ENCODE data around the gene LTN1.

The LTN1 gene

DNA sequence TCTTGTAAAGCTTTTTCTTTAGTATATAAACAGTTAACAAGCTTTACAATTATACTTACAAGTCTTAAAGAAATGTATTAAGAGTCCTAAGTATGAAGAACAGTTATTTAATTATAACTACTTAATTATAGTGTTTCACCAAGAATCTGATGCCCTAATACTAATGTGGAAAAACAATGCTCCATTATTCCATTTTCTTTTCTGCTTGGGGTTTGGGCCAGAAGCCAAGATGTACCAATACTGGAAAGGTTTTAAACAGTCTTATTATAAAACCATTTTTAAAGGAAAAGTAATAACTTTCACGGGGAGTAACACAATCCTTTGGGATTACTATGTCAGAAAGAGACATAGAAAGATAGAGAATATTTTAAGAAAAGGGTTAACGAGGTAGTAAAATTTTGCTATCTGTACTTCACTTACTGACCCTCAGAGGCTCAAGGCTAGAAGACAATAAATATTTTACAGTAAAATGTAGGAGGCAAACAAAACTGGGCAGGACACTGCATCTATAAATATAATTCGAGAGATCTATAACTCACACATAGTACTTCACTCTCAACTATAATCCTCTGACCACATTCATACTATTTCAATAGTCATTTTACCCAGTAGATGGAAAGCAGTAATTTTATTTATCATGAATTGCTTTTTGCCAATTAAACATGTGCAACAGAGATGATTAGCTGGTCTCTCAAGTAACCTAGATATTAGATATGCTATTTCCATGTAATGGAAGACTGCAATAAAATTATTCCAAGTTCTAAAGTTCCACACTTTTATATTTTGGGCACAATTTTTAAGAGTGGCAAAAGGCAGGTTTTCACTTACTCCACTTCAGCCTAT is 63.9 kb downstream of the LTN1 start:
- DNase-seq: no peak

- no peak for DNase-seq
Measured at GRCh38 chr21:28927130-28927529, 65.5 kb downstream of the LTN1 start.

GRCh38 chr21:28923439-28923975 is 69.2 kb downstream of the LTN1 start:
- DNase-seq: no peak

- no peak for DNase-seq
Measured at GRCh38 chr21:28922368-28922767, 70.3 kb downstream of the LTN1 start.

DNA sequence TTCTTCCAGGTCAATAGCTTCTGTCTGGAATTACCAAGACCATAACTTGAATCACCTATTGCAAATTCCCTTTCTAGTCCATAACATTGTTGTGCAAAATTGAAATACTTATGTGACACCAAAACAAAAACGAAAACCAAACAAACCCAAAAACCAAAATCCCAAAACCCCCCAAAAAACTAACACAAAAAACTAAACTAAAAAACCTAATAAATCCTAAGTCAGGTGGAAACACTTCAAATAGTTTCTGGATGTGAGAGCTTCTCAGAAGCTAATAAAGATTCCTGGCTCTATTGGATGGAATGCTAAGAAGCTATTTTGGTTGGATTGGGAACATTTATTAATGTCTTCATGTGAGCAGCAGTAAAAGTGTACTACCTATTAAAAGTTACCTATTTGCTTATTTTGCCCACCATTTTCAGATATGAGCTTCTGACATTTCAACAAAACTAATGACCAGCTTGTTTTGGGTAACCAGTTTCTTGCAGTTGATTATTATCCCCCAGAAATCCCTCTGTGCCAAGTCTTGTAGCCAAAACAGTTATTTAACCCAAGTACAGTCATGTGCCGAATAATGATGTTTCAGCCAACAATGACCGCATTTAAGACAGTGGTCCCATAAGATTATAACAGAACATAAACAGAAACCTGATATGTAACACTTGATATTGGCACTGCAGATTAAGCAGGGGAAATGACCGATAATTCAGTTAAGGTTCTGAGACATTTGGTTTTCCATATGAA is 76.4 kb downstream of the LTN1 start:
- no peak for DNase-seq

DNA sequence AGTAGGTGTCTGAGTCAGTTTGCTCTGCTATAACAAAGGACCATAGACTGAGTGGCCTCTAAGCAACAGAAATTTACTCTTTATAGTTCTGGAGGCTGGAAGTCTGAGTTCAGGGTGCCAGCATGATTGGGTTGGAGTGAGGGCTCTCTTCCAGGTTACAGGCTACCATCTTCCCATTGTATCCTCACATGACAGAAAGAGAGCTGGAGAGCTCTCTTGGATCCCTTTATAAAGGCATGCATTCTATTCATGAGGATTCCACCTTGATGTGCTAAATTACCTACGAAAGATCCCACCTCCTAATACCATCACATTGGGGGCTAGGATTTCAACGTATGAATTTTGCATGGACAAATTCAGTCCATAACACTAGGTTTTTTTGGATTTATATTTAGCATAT is 79.6 kb downstream of the LTN1 start:
- DNase-seq: no peak

- no peak for DNase-seq
Measured at GRCh38 chr21:28910280-28910887, 82.3 kb downstream of the LTN1 start.

GRCh38 chr21:28908351-28908750 is 84.3 kb downstream of the LTN1 start:
- DNase-seq: no peak

- no peak for DNase-seq
Measured at GRCh38 chr21:28906841-28907240, 85.8 kb downstream of the LTN1 start.

DNA sequence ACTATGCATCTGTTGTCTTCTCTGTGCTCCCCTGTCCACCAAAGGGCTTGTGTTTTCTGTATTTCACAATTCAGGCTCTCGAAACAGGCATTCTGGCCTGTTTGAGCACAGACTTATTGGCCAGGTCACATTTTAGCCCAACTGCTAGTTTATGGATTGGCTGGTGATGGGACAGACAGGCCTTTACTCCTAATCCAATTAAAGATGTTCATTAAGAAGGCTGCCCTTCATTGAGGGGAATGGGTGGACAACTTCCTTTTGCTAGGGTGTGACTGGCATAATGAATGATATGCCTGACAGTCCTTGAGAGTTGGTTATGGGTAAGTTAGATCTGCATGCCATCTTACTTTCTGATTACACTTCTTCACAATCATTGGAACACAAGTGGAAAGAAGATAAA is 86.4 kb downstream of the LTN1 start:
- peak; percentile 2 for DNase-seq

- DNase-seq: no peak
Measured at GRCh38 chr21:28904961-28905435, 87.7 kb downstream of the LTN1 start.

GRCh38 chr21:28903448-28903847 is 89.2 kb downstream of the LTN1 start:
- no peak for DNase-seq

- DNase-seq: no peak
Measured at GRCh38 chr21:28900481-28900880, 92.2 kb downstream of the LTN1 start.

DNA sequence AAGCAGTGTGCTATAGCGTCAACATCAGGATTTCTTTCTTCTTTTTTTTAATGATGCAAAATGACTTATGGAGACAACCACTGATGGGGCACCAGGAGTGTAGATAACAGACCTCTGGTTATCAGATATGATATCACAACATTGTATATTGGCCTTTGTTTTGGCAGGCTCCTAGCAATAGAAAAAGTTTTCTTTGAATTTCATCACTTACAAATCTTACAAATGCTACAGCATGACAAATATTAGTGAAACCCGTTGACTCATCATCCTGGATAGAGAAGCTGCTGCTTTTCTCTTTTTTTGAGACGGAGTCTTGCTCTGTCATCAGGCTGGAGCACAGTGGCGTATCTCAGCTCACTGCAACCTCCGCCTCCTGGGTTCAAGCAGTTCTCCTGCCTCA is 92.9 kb downstream of the LTN1 start:
- DNase-seq: peak; percentile 19

DNA sequence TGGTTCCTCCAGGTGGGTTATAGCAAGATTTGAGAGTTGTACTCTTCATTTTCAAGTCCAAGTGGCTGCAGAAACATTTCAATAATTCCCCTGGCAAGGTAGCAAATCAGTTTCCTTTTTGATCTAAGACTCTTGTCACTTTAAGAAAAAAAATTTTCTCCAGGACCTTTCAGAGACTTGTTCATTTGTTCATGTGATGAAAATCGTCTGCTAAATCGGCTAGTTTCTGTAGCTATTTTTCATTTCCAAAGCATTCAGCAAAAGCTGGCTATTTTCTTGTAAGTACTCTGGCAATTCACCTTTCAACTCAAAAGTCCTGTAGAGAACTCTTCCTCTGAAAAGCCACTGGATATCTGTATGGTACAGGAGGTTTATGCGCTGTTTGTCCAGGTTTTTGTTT is 93.5 kb downstream of the LTN1 start:
- no peak for DNase-seq

DNA sequence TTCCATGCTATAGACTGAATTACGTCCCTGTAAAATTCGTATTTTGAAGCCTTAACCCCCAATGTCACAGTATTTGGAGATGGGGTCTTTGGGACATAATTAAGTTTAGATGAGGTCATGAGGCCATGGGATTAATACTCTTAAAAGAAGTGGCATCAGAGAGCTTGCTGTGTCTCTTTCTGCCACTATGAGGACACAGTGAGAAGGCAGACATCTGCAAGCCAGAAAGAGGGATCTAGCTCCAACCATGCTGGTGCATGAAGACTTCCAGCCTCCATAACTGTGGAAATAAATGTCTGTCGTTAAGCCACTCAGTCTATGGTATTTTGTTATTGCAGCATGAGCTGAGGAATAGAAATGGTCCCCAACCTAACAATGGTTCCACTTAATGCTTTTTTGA is 99.0 kb downstream of the LTN1 start:
- no peak for DNase-seq

DNA sequence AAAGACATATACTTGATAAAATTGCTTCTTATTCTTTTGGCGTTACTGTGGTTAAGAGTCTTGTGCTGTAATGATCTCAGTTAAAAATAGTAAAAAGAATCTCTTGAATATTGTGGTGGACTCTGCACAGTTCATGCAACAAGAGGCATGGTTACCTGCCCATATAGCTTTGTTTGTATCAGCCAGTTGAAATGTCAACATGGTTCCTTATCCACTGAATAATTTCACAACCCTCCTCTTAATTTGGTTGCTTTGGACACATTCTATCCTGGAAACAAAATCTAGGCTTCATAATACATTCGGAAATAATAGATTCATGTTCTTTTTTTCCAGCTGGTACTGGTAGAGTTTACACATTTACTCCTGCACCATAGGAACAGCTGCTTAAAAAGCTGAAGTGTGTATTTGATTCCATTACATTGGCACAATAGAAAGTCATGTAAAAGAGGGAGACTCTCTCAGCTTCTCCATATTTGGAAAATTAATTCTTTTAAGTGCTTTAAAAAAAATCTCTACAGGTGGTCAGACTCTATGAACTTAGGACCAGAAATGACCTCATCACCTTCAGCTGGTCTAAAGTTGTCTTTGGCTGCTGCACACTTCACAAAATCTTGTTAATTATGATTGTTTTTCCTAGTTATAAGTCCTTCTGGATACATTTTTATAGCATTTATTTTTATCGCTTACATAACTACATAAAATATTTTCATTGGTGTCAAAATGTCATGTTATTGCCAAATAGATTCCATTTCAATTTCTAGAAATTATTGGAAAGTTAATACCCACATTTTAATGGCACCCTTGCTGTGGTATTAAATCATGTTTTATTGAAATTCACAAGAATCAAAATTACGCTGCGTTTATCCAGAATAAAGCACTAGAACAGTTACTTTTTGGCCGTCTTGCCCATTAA is 100.2 kb downstream of the LTN1 start:
- DNase-seq: no peak

- DNase-seq: no peak
Measured at GRCh38 chr21:28885853-28886177, 106.9 kb downstream of the LTN1 start.

DNA sequence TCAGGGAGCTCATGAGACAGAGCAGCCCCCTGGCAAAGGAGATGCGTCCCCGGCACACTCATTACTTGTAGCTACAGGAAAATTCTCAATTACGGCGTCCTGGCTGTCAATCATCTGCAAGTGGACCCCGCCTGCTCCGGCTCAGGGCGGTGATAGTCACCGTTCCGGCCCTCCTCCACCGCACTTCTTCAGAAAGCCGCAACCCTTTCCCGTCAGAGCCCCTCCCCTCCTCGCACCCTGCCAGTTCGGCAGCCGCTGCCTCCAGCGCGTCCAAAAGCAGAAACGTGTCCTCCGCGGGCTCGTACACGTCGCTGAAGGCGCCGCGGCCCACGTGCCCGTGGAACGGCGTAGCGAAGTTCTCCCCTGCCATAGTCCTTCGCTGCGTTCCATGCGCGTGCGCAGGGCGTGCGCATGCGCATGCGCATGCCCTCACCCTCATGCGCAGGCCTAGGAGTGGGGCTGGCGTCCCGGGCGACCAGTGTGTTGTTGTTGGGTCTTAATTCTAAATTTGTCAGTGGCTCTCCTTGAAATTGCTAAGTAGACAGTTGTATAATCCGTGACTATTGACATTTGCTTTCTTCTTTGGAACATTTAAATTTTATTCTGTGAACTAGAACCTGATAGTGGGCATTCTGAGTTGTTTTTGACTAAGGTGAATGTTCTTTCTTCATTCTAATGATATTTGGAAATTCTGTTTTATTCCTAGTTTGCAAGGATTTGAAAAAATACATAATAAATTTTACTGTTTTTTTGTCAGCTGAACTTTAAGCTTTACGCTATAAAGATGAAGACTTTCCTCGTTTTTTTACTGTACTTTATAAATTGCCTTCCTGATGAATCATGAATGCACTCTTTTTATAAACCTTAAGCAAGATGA is 107.5 kb downstream of the LTN1 start:
- peak; percentile 98 for DNase-seq

DNA sequence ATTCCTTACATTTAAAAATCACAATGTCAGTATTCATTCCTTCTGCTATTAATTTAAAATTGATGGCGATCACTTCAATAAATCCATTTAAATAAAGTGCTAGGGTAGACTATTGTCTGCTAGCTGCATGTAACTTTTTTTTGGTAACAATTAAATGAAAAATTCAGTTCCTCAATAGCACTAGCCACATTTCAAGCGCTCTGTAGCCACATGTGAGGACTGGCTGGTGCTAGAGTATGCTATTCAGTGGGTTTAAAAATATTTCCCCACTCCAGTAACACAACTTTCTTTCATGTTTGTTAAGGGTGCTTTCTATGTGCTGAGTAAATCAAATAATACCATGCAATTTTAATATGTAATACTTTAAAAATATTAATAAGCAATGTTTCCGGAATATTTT is 108.2 kb downstream of the LTN1 start:
- peak; percentile 36 for DNase-seq

DNA sequence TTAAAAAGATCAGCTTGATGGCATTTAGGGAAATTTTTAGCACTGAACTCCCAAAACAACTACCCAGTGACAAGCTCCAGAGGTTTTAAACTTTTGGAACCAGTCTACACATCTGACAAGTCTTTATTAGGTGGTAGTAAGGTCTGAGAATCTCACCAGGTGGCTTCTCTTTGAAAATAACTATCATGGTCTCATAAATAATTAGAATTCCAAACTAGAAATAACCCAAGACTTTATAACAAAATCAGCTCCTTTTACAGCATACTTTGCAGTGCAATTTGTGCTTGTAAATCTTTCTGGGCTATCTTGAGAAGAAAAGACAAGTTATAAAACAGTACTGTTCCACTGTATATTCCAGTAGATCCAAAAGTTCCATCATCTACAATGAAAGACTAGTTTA is 108.7 kb downstream of the LTN1 start:
- DNase-seq: no peak

DNA sequence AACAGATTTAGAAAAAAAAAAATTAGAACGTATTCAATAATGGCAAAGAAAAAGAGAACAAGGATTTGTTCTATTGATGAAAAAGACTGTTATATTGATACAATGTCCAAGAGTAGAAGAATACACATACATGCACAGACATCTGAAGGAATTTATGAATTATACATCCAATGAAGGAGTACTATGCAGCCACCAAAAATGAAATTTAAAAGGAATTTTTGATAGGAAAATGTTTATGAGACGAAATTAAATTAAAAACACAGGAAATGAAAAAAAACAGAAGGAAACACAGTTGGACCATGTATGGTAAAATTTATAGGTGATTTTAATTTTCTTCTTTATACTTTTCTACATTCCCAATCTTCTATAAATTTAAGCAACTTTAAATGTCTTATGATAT is 110.3 kb downstream of the LTN1 start:
- no peak for DNase-seq

Data from suppressor macrophage treated with lipopolysaccharide for 4 hours (primary cell).